ENCODE data around the gene TFF3. TPM values are rescaled to one million over a fixed set of nuclear protein-coding genes. Genes with fewer than 3 reads are reported as not detected.

TFF3 gene
- total and polyA plus RNA-seq, 2 of the 4 experiments (the other 2 are of a cell fraction): not detected

DNA sequence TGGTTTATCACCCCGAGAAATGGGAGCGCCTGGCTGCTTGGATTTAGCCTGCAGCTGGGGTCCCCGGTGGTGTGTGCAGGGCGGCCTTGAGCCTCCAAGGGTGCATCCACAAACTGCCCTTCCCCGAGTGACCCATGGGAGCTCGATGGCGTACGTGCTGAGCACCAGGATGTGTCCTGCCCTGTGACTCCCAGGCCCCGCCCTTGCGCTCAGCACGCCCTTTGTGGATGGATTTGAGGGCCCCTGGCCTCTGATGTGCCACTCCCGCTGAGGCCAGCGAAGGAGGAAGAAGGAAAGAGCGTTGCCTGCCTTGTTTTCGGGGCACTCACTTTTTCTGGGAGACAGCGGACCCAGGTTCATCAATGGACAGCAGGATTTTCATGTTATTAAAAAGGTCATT, 1.7 kb upstream of the TFF3 start:
- Histone ChIP-seq H3K36me3 (ENCODE audit: control insufficient read depth, insufficient read depth, low read length) (no peaks in the 10 kb centered on the region), H2AK9ac (replicated peaks; ENCODE audit: low read depth, low read length, poor library complexity) (no peak overlapping the region), H4K91ac (ENCODE audit: insufficient read depth, low read depth, low read length) (no peak overlapping the region), H3K9me3 (ENCODE audit: control insufficient read depth, insufficient read depth, low read length) (no peaks in the 10 kb centered on the region), H2BK20ac (ENCODE audit: low read depth, low read length) (no peak overlapping the region), H4K8ac (ENCODE audit: low read depth in 2 of 2, low read length in 2 of 2) (no peak overlapping the region), H4K20me1 (ENCODE audit: insufficient read depth, low read length) (no peaks in the 10 kb centered on the region; the same call in 1 of the 2 replicates), H3K4ac (ENCODE audit: low read depth, low read length) (no peak overlapping the region), H2AK5ac (ENCODE audit: low read depth, low read length) (no peak overlapping the region), H3K27ac (ENCODE audit: insufficient read depth, low read length) (no peak overlapping the region), H3K14ac (replicated peaks; ENCODE audit: low read depth, low read length) (no peak overlapping the region), H2BK120ac (ENCODE audit: low read depth, low read length) (no peak overlapping the region), H3K9ac (ENCODE audit: low read depth, low read length) (no peak overlapping the region), H3K4me1 (ENCODE audit: control insufficient read depth, insufficient read depth, low read length) (no peaks in the 10 kb centered on the region), H3K18ac (ENCODE audit: low read depth, low read length) (no peak overlapping the region), H2AFZ (replicated peaks; ENCODE audit: low read length, poor library complexity) (no peak overlapping the region), H3K9me1 (ENCODE audit: insufficient read depth, low read length) (no peaks in the 10 kb centered on the region), H3K4me3 (ENCODE audit: insufficient read depth, low read depth, low read length) (no peak overlapping the region), H4K5ac (ENCODE audit: low read depth, low read length) (no peak overlapping the region), H3K79me1 (ENCODE audit: low read depth in 1 of 2, low read length in 2 of 2) (no peaks in the 10 kb centered on the region), H3K27me3 (ENCODE audit: control insufficient read depth, insufficient read depth, low read length) (peaks cover 45% of the 10 kb centered on the region), H3K56ac (ENCODE audit: extremely low read depth, insufficient read depth, low read length) (no peak overlapping the region), H2BK15ac (ENCODE audit: low read depth, low read length) (no peak overlapping the region), H2BK5ac (ENCODE audit: low read depth, low read length, poor library complexity, severe bottlenecking) (no peak overlapping the region), H3K23ac (ENCODE audit: low read depth, low read length) (no peak overlapping the region), H3K4me2 (ENCODE audit: low read depth, low read length) (no peak overlapping the region)
- POLR2A ChIA-PET (ENCODE audit: unreplicated experiment): no interaction called here
- 68% methylated on average over 12 of the region's 16 CpGs; no CpG with 5 or more reads in 1 of the 2 experiments for WGBS, 2 experiments (ENCODE audit: extremely low coverage in 2 of 2, insufficient read length in 1 of 2)
- intact Hi-C loops (cut with micrococcal nuclease) (no loop called here), dilution Hi-C loops (cut with HindIII; ENCODE audit: low sequenced_read_pairs, unreplicated experiment) (no loop called here), in situ Hi-C loops (cut with MboI; ENCODE audit: low sequenced_read_pairs) (no loop called here)
- TF ChIP-seq NFE2L2 (IDR thresholded peaks at IDR 0.05; ENCODE audit: low read depth, low read length): no peak
- TF ChIP-seq CEBPB (IDR thresholded peaks at IDR 0.05; ENCODE audit: low read depth, low read length): no peak
- TF ChIP-seq POLR2A (IDR thresholded peaks at IDR 0.05; ENCODE audit: low read depth, low read length): no peak
- no peak for TF ChIP-seq CHD1 (IDR thresholded peaks at IDR 0.05; ENCODE audit: low read depth, low read length)
- no peak for TF ChIP-seq RAD21 (IDR thresholded peaks at IDR 0.05; ENCODE audit: low read length)
- TF ChIP-seq, protein P1, sequence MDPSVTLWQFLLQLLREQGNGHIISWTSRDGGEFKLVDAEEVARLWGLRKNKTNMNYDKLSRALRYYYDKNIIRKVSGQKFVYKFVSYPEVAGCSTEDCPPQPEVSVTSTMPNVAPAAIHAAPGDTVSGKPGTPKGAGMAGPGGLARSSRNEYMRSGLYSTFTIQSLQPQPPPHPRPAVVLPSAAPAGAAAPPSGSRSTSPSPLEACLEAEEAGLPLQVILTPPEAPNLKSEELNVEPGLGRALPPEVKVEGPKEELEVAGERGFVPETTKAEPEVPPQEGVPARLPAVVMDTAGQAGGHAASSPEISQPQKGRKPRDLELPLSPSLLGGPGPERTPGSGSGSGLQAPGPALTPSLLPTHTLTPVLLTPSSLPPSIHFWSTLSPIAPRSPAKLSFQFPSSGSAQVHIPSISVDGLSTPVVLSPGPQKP (IDR thresholded peaks at IDR 0.05; ENCODE audit: borderline replicate concordance, low read depth, low read length): no peak
- no peak for TF ChIP-seq MXI1 (IDR thresholded peaks at IDR 0.05; ENCODE audit: borderline replicate concordance, low read depth, low read length)
- TF ChIP-seq MAZ (IDR thresholded peaks at IDR 0.05; ENCODE audit: borderline replicate concordance, low read depth, low read length): no peak
- TF ChIP-seq SMC3 (IDR thresholded peaks at IDR 0.05; ENCODE audit: low read depth, low read length): no peak
- CTCF ChIA-PET: no interaction called here
- ATAC-seq (ENCODE audit: low read depth): no peak
- BruUV-seq (replicated peaks): no TSS peak
- no peak for DNase-seq
